ENCODE data around the gene CRYL1.

DNA sequence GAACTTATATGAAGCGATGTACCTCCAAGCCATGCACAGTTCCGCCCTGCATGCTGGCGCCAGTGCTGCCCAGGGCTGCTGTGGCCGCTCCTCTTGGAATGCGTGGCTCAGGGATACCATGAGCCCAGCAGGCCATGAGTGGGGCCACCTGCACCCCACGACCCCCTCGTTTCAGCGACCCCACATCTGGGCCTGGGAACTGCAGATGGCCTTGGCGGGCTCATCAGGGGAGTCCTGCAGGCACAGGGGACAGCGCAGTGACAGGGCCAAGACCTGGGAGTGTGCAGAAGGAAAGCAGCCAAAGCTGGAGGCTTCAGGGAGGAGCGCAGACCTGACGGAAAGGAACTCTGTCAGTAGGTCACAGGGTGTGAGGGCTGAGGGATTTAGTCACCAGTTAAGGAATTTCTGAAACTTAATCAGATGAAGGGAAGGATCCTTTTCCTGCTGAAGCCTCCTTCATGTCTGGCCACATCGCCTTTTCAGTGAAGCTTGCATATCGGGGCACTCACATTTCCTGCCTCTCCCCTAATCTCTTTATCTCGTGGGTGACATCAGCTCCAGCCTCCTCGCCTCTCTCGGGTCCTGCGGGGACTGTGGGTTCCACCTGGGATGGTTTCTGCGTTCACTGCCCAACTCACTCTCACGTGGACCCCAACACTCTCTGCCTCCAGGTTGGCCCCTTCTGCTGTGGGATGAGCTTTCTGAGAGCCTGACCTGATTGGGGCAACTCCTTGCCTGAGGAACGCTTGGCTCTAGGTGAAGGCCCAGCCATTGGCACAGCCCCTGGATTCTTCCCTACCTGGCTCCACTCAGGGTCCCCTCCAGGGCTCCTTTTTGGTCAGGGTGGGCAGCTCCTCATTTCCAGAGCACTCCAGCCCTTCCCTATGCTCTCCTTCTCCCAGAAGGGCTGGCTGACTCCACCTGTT lies 123.5 kb downstream of the CRYL1 start:
- TF ChIP-seq, protein P1, sequence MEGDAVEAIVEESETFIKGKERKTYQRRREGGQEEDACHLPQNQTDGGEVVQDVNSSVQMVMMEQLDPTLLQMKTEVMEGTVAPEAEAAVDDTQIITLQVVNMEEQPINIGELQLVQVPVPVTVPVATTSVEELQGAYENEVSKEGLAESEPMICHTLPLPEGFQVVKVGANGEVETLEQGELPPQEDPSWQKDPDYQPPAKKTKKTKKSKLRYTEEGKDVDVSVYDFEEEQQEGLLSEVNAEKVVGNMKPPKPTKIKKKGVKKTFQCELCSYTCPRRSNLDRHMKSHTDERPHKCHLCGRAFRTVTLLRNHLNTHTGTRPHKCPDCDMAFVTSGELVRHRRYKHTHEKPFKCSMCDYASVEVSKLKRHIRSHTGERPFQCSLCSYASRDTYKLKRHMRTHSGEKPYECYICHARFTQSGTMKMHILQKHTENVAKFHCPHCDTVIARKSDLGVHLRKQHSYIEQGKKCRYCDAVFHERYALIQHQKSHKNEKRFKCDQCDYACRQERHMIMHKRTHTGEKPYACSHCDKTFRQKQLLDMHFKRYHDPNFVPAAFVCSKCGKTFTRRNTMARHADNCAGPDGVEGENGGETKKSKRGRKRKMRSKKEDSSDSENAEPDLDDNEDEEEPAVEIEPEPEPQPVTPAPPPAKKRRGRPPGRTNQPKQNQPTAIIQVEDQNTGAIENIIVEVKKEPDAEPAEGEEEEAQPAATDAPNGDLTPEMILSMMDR (IDR thresholded peaks at IDR 0.05): no peak
- no peak for TF ChIP-seq POLR2A (IDR thresholded peaks at IDR 0.05)

Data from adrenal gland (tissue), 5 donors.